HL-60/S4 treated with retinoic acid at 250 ng/mL for 4 days and 3 days (cell line): ENCODE results near the gene MARCHF2.

ENCODE experiments used
- in situ Hi-C: fragments of 300-500 bp; cut with MboI; formaldehyde crosslinking; loops from 2 replicates; pipeline ENCODE4 v1.7.0; 2022; ENCODE audit warnings: low sequenced_read_pairs

Gene MARCHF2

DNA sequence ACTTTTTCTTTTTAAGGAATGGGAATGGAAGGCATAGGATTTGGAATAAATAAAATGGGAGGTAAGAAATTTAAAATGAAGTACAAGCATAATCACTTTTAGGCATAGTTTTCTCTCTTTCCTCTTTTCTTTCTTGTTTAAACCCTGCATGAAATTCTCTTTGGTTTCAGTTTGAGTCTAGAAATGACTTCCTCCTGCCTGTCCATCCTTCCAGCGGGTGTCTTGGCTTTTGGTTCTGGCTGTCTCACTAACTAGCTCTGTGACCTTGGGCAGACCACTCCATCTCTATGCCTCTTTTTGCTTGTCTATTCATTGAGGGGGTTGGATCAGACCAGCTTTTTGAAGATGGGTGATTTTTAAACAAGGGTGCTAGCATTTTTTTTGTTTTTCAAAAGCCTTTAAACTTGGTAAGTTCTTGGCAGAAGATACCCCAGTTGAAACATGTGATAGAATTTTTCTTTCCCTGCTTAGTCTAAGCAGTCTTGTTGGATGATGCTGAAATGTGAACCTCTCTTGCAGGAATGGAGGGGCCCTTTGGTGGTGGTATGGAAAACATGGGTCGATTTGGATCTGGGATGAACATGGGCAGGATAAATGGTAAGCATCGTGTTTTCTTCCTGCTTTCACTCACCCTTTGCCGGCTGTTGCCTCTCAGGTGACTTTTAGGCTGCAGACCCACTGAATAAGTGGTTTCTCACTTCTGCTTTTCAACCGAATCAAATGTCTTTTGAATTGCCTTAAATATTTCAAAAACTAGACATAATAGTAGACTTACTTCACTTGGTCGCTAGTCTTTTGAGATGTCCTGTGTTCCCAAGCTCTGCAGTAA is 60.8 kb downstream of the MARCHF2 start:
- in situ Hi-C loops, result no loop called here

GRCh38 chr19:8475005-8475404 is 61.9 kb downstream of the MARCHF2 start:
- in situ Hi-C loops, result no loop called here

GRCh38 chr19:8476524-8476923 is 63.4 kb downstream of the MARCHF2 start:
- in situ Hi-C loops, result no loop called here

- in situ Hi-C loops, result no loop called here
Measured at GRCh38 chr19:8477889-8478288, 64.8 kb downstream of the MARCHF2 start.

DNA sequence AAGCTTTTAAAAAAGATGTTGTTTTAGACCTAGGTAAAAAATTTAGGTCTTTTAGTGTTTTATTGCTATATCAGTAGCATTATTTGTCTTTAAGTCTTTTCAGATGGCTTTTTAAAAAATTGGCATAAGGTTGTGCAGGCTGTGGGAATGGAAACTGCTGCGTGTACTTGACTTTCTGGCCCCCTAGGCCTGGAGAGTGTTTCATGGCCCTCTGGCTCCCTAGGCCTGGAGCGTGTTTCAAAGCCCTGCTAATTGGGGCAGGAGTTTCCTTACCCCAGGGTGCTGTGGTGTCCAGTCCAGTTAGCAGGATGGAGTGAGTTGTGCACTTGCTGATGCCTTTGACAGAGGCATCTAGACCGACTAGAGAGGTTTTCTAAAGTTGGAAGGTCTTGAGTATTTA is 65.5 kb downstream of the MARCHF2 start:
- in situ Hi-C loops, result no loop called here

DNA sequence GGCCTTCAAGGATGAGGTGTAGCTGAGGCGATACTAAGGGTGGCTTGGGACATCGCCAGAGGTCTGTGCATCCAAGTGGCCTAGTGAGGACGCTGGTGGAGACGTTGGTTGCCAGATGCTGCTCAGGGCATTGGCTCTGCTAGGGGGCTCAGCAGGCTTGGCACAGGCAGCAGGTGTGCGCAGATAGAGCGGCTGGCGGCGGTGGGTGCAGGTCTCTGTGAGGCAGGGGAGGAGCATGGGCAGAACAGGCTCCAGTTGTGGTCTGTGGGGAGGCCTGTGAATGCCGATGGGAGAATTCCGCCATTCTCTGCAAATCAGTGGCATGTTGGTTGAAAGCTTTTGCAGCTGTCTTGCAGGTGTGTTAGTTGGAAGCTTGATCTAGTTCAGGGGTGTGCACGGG is 68.1 kb downstream of the MARCHF2 start:
- in situ Hi-C loops, result no loop called here

DNA sequence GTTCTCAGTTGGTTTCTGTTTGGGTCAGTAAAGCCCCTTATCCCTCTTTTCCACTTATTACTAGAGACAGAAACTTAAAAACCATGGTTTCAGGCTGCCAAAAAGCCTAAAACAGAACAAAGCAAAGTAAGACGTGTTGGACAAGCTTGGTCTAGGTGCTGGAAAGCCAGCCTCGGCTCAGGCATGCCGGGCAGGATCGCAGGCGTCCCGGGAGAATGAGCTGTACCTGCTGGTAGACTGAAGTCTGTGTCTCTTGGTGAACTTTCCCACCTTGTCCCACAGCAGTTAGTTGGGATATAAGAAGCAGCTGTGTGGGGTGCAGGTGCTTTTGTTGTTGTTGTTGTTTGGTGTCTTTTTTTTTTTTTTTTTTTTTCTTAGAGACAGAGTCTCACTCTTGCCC is 68.5 kb downstream of the MARCHF2 start:
- in situ Hi-C loops, result no loop called here

- in situ Hi-C loops, result no loop called here
Measured at GRCh38 chr19:8482696-8483095, 69.6 kb downstream of the MARCHF2 start.

- in situ Hi-C loops, result no loop called here
Measured at GRCh38 chr19:8483165-8483564, 70.1 kb downstream of the MARCHF2 start.

- in situ Hi-C loops, result no loop called here
Measured at GRCh38 chr19:8484331-8484894, 71.3 kb downstream of the MARCHF2 start.

DNA sequence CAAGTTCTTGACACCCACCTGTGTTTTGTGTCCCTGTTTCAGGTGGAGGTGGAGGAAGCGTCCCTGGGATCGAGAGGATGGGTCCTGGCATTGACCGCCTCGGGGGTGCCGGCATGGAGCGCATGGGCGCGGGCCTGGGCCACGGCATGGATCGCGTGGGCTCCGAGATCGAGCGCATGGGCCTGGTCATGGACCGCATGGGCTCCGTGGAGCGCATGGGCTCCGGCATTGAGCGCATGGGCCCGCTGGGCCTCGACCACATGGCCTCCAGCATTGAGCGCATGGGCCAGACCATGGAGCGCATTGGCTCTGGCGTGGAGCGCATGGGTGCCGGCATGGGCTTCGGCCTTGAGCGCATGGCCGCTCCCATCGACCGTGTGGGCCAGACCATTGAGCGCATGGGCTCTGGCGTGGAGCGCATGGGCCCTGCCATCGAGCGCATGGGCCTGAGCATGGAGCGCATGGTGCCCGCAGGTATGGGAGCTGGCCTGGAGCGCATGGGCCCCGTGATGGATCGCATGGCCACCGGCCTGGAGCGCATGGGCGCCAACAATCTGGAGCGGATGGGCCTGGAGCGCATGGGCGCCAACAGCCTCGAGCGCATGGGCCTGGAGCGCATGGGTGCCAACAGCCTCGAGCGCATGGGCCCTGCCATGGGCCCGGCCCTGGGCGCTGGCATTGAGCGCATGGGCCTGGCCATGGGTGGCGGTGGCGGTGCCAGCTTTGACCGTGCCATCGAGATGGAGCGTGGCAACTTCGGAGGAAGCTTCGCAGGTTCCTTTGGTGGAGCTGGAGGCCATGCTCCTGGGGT is 72.7 kb downstream of the MARCHF2 start:
- in situ Hi-C loops, result no loop called here

DNA sequence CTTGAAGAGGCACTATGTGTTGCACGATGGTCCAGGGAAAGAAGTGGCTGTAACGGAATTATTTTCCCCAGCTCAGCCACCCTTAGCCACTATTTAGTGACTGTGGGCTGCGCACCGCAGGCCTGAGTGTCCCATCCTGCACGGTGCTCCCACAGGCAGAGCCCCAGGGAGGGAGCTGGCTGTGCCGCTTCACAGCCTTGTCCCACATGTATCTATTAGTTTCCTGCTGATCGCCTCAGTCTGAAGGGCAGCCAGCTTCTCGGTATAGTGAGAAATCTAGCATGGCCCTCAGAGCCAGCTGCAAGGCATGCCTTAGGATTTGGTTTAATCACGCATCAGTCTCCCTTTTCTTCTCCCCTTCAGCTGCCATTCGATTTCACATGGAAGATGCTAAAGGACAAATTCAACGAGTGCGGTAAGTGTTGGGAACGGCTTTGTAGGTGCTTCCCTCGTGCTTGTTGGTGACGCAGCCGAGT is 73.6 kb downstream of the MARCHF2 start:
- in situ Hi-C loops, result no loop called here

GRCh38 chr19:8487137-8487851 is 74.2 kb downstream of the MARCHF2 start:
- in situ Hi-C loops, result no loop called here

- in situ Hi-C loops, result no loop called here
Measured at GRCh38 chr19:8488365-8488764, 75.3 kb downstream of the MARCHF2 start.
